Neural cell (in vitro differentiated cells): Measurements from ENCODE around the gene RELCH. TPM values are rescaled to one million over a fixed set of nuclear protein-coding genes. Genes with fewer than 3 reads are reported as not detected.
"Not testable (repeated sequence)": the region's sequence is repeated elsewhere in the genome, so short reads cannot be mapped to it uniquely, and the experiment has no call there.

Experiments used
- H2AFZ ChIP-seq: fragments of 200-600, 300-800 bp; sonication (generic), shearing (Covaris generic); 2 replicates; pipeline ENCODE4 v1.6.0; 2014; ENCODE audit warnings: low read depth, mild to moderate bottlenecking, antibody characterized with exemption, low read length, moderate library complexity
- H3F3A ChIP-seq: fragments of 200-600 bp; shearing (Covaris generic); 2 replicates; pipeline ENCODE4 v1.6.1; 2016; ENCODE audit warnings: mild to moderate bottlenecking, moderate library complexity, mixed read lengths, antibody characterized with exemption, low read length; ENCODE audit not compliant: insufficient read depth, poor library complexity, severe bottlenecking
- H3K27ac ChIP-seq: fragments of 200-600, 300-800 bp; sonication (generic), shearing (Covaris generic); 2 replicates; pipeline ENCODE4 v1.5.1; 2014; ENCODE audit warnings: mild to moderate bottlenecking, low read length, moderate library complexity
- H3K27me3 ChIP-seq: fragments of 300-800, 200-600 bp; sonication (generic), shearing (Covaris generic); 2 replicates; pipeline ENCODE4 v1.6.0; 2014; ENCODE audit warnings: mild to moderate bottlenecking, low read depth, low read length, moderate library complexity; ENCODE audit not compliant: insufficient read depth
- H3K36me3 ChIP-seq: fragments of 300-800, 200-600 bp; sonication (generic), shearing (Covaris generic); 2 replicates; pipeline ENCODE4 v1.5.1; 2014; ENCODE audit warnings: mild to moderate bottlenecking, antibody characterized with exemption, low read length, moderate library complexity; ENCODE audit not compliant: insufficient read depth
- H3K4me2 ChIP-seq: fragments of 300-800, 200-600 bp; sonication (generic), shearing (Covaris generic); 2 replicates; pipeline ENCODE4 v1.6.0; 2014; ENCODE audit warnings: mild to moderate bottlenecking, low read length
- H3K4me3 ChIP-seq: fragments of 300-800, 200-600 bp; sonication (generic), shearing (Covaris generic); 2 replicates; pipeline ENCODE4 v1.5.1; 2014; ENCODE audit warnings: mild to moderate bottlenecking, low read length, moderate library complexity
- H3K79me2 ChIP-seq: fragments of 200-600 bp; shearing (Covaris generic); replicated peaks from 2 replicates; pipeline ENCODE4 v1.6.0; 2014; ENCODE audit warnings: mild to moderate bottlenecking, low read length, moderate library complexity; ENCODE audit not compliant: insufficient read depth
- H3K9ac ChIP-seq: fragments of 300-800, 200-600 bp; sonication (generic), shearing (Covaris generic); 2 replicates; pipeline ENCODE4 v1.6.1; 2016; ENCODE audit warnings: mild to moderate bottlenecking, low read length, mixed read lengths
- H3K9me2 ChIP-seq: fragments of 200-600 bp; shearing (Covaris generic); 2 replicates; pipeline ENCODE4 v1.6.1; 2016; ENCODE audit warnings: mild to moderate bottlenecking, low read length, mixed read lengths; ENCODE audit not compliant: insufficient read depth
- H3K9me3 ChIP-seq: fragments of 200-600, 300-800 bp; sonication (generic), shearing (Covaris generic); 2 replicates; pipeline ENCODE4 v1.6.1; 2016; ENCODE audit warnings: mild to moderate bottlenecking, mixed run types, low read length, moderate library complexity, mixed read lengths
- H4K20me1 ChIP-seq: fragments of 200-600 bp; shearing (Covaris generic); 2 replicates; pipeline ENCODE4 v1.6.1; 2016; ENCODE audit warnings: mild to moderate bottlenecking, mixed run types; ENCODE audit not compliant: insufficient read depth
- EP300 ChIP-seq: fragments of 450-650 bp; conservative IDR thresholded peaks from 2 replicates; pipeline ENCODE4 v1.6.1; 2014; ENCODE audit warnings: antibody characterized with exemption, mild to moderate bottlenecking, moderate library complexity; ENCODE audit not compliant: poor library complexity, severe bottlenecking
- EZH2 ChIP-seq: fragments of 200-600, 300-800 bp; shearing (Covaris generic), sonication (generic); IDR thresholded peaks from 2 replicates; pipeline ENCODE4 v1.6.1; 2014; ENCODE audit warnings: antibody characterized with exemption, low read length, borderline replicate concordance, mild to moderate bottlenecking; ENCODE audit not compliant: insufficient read depth, poor library complexity, severe bottlenecking
- MXI1 ChIP-seq: fragments of 450-650 bp; conservative IDR thresholded peaks from 2 replicates; pipeline ENCODE4 v1.6.1; 2014; ENCODE audit warnings: antibody characterized with exemption, mild to moderate bottlenecking; ENCODE audit not compliant: poor library complexity, severe bottlenecking
- POLR2AphosphoS5 ChIP-seq: IDR thresholded peaks from 2 replicates; pipeline ENCODE4 v1.6.1; 2012
- RAD21 ChIP-seq: fragments of 450-650 bp; conservative IDR thresholded peaks from 2 replicates; pipeline ENCODE4 v1.6.1; 2014; ENCODE audit warnings: antibody characterized with exemption, mild to moderate bottlenecking, moderate library complexity
- SMC3 ChIP-seq: fragments of 450-650 bp; conservative IDR thresholded peaks from 2 replicates; pipeline ENCODE4 v1.6.1; 2014; ENCODE audit warnings: antibody characterized with exemption, mild to moderate bottlenecking, moderate library complexity; ENCODE audit not compliant: poor library complexity
- TAF1 ChIP-seq: IDR thresholded peaks from 2 replicates; pipeline ENCODE4 v1.6.1; 2012; ENCODE audit warnings: low read depth
- polyA plus RNA-seq: library from polyadenylated mRNA; depleted of rRNA; stranded (reverse); fragments of >200 nt; gene quantifications from 2 replicates; pipeline ENCODE4 v1.2.3, GENCODE V29; 2014
- TF ChIP-seq, protein P1 (sequence below): fragments of 450-650 bp; IDR thresholded peaks from 2 replicates; pipeline ENCODE4 v1.5.1; 2014; ENCODE audit warnings: antibody characterized with exemption, mild to moderate bottlenecking, moderate library complexity; ENCODE audit not compliant: poor library complexity, severe bottlenecking
- TF ChIP-seq, protein P2 (sequence below): IDR thresholded peaks from 2 replicates; pipeline ENCODE4 v1.6.1; 2012; ENCODE audit warnings: borderline replicate concordance

RELCH gene
- polyA plus RNA-seq, 1 donor from 2014 or later, result 80.2 TPM

DNA sequence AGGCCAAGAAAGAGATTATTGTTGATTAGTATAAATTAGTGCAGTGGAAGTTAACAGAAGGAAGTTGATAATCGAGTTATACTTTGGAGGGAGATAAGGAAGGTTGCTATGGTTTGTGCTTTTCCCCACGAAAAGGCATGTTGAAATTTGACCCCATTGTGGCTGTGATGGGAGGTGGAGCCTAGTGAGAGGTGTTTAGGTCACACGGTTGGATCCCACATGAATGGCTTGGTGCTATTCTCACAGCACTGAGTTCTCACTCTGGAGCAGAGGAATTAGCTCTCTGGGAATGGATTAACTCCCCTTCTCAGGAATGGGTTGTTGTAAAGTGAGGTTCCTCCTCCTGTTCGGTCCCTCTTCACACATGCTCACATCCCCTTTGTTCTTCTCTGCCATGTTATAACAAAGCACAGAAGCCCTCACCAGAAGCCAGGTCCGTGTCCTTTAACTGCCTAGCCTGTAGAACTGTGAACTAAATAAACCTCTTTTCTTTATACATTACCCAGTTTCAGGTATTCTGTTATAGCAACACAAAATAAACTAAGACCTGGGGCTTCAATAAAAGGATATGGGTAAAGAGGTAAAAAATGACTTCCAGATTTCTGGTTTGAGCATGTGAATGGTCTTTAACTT lies 22.1 kb upstream of the RELCH start:
- Histone ChIP-seq H3K9ac (no peak overlapping the region), H3K4me3 (no peak overlapping the region), H3K9me2 (no peaks in the 10 kb centered on the region), H3K27ac (no peak overlapping the region), H3F3A (no peaks in the 10 kb centered on the region), H3K9me3 (no peaks in the 10 kb centered on the region), H3K36me3 (no peaks in the 10 kb centered on the region), H3K4me2 (no peak overlapping the region), H3K79me2 (no peaks in the 10 kb centered on the region), H3K27me3 (no peaks in the 10 kb centered on the region), H4K20me1 (no peaks in the 10 kb centered on the region), H2AFZ (no peak overlapping the region)
- TF ChIP-seq MXI1 (no peak), SMC3 (no peak), EP300 (no peak), RAD21 (no peak), POLR2AphosphoS5 (no peak)
- TF ChIP-seq, protein P1, sequence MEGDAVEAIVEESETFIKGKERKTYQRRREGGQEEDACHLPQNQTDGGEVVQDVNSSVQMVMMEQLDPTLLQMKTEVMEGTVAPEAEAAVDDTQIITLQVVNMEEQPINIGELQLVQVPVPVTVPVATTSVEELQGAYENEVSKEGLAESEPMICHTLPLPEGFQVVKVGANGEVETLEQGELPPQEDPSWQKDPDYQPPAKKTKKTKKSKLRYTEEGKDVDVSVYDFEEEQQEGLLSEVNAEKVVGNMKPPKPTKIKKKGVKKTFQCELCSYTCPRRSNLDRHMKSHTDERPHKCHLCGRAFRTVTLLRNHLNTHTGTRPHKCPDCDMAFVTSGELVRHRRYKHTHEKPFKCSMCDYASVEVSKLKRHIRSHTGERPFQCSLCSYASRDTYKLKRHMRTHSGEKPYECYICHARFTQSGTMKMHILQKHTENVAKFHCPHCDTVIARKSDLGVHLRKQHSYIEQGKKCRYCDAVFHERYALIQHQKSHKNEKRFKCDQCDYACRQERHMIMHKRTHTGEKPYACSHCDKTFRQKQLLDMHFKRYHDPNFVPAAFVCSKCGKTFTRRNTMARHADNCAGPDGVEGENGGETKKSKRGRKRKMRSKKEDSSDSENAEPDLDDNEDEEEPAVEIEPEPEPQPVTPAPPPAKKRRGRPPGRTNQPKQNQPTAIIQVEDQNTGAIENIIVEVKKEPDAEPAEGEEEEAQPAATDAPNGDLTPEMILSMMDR, result no peak
- TF ChIP-seq, protein P2, sequence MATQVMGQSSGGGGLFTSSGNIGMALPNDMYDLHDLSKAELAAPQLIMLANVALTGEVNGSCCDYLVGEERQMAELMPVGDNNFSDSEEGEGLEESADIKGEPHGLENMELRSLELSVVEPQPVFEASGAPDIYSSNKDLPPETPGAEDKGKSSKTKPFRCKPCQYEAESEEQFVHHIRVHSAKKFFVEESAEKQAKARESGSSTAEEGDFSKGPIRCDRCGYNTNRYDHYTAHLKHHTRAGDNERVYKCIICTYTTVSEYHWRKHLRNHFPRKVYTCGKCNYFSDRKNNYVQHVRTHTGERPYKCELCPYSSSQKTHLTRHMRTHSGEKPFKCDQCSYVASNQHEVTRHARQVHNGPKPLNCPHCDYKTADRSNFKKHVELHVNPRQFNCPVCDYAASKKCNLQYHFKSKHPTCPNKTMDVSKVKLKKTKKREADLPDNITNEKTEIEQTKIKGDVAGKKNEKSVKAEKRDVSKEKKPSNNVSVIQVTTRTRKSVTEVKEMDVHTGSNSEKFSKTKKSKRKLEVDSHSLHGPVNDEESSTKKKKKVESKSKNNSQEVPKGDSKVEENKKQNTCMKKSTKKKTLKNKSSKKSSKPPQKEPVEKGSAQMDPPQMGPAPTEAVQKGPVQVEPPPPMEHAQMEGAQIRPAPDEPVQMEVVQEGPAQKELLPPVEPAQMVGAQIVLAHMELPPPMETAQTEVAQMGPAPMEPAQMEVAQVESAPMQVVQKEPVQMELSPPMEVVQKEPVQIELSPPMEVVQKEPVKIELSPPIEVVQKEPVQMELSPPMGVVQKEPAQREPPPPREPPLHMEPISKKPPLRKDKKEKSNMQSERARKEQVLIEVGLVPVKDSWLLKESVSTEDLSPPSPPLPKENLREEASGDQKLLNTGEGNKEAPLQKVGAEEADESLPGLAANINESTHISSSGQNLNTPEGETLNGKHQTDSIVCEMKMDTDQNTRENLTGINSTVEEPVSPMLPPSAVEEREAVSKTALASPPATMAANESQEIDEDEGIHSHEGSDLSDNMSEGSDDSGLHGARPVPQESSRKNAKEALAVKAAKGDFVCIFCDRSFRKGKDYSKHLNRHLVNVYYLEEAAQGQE, result no peak

DNA sequence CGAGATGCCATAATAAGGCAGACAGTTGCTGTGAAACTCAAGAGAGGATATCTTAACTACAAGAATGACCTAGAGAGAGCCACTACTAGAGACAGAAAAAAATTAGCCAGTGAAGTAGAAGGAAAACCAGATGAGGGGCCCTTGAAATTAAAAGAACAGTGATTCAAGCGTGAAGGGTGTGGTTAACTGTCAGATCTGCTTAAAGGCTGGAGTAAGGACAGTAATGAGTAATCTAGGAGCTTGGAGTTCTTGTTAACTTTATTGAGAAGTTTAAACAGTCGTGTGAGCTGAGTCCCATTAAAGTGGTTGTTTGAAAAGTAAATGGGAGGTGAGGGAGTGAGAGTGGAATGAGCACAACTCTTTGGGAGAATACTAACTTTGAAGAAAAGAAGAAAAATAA lies 21.5 kb upstream of the RELCH start:
- H3K79me2 ChIP-seq, result no peaks in the 10 kb centered on the region
- H3K9me3 ChIP-seq, result no peaks in the 10 kb centered on the region
- no peak overlapping the region for H3K4me2 ChIP-seq
- H3K27me3 ChIP-seq, result no peaks in the 10 kb centered on the region
- H3K9ac ChIP-seq, result no peak overlapping the region
- no peak overlapping the region for H3K27ac ChIP-seq
- no peak overlapping the region for H2AFZ ChIP-seq
- no peaks in the 10 kb centered on the region for H4K20me1 ChIP-seq
- no peaks in the 10 kb centered on the region for H3F3A ChIP-seq
- H3K4me3 ChIP-seq, result no peak overlapping the region
- H3K9me2 ChIP-seq, result no peaks in the 10 kb centered on the region
- TF ChIP-seq EP300, result no peak
- no peak for TF ChIP-seq TAF1
- TF ChIP-seq POLR2AphosphoS5, result no peak
- TF ChIP-seq, protein P1, result no peak
- TF ChIP-seq EZH2, result no peak
- no peaks in the 10 kb centered on the region for H3K36me3 ChIP-seq

DNA sequence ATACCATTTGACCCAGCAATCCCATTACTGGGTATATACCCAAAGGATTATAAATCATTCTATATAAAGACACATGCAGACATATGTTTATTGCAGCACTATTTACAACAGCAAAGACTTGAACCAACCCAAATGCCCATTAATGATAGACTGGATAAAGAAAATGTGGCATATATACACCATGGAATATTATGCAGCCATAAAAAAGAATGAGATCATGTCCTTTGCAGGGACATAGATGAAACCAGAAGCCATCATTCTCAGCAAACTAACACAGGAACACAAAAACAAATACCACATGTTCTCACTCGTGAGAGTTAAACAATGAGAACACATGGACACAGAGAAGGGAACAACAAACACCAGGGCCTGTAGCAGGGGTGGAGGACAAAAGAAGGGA lies 20.5 kb upstream of the RELCH start:
- H3K79me2 ChIP-seq, H3K9me2 ChIP-seq, H3K27me3 ChIP-seq, H3F3A ChIP-seq, H3K4me2 ChIP-seq, H3K27ac ChIP-seq, H3K36me3 ChIP-seq, H3K9me3 ChIP-seq, H3K4me3 ChIP-seq, H2AFZ ChIP-seq, H4K20me1 ChIP-seq, H3K9ac ChIP-seq: not testable (repeated sequence)
